Measurements from ENCODE around the gene TNRC6C. TPM values are rescaled to one million over a fixed set of nuclear protein-coding genes. Genes with fewer than 3 reads are reported as not detected.
"Not testable (repeated sequence)": the region's sequence is repeated elsewhere in the genome, so short reads cannot be mapped to it uniquely, and the experiment has no call there.

The TNRC6C gene
- total and polyA plus RNA-seq, 5 donors from 2014 or later: 2.3 to 77.1 (median 3.0) TPM

GRCh38 chr17:78075011-78075410 is 116.5 kb downstream of the TNRC6C start:
- ATAC-seq (ENCODE audit: low read depth in 2 of 2): no peak
- Histone ChIP-seq H3K27me3 (ENCODE audit: control insufficient read depth, insufficient read depth, low read length) (no peaks in the 10 kb centered on the region), H3K4me1 (ENCODE audit: control insufficient read depth, insufficient read depth, low read length, poor library complexity, severe bottlenecking) (no peaks in the 10 kb centered on the region), H3K9me3 (ENCODE audit: control insufficient read depth in 2 of 2, low read length in 2 of 2) (no peaks in the 10 kb centered on the region), H3K36me3 (ENCODE audit: control insufficient read depth, insufficient read depth, low read length) (peaks cover 98% of the 10 kb centered on the region), H3K4me3 (ENCODE audit: low read depth, low read length) (no peak overlapping the region), H3K27ac (ENCODE audit: insufficient read depth, low read length, poor library complexity, severe bottlenecking) (no peak overlapping the region)
- H3K4me1 Mint-ChIP-seq: no peaks in the 10 kb centered on the region
- H3K27ac Mint-ChIP-seq: no peak overlapping the region
- H3K36me3 Mint-ChIP-seq: peaks cover 65% of the 10 kb centered on the region
- no peaks in the 10 kb centered on the region for H3K27me3 Mint-ChIP-seq
- DNase-seq: no peak
- H3K4me3 Mint-ChIP-seq: no peak overlapping the region
- no peaks in the 10 kb centered on the region for H3K9me3 Mint-ChIP-seq

GRCh38 chr17:78075545-78075944 is 117.0 kb downstream of the TNRC6C start:
- no peak for ATAC-seq (ENCODE audit: low read depth in 2 of 2)
- Histone ChIP-seq H3K9me3 (ENCODE audit: control insufficient read depth in 2 of 2, low read length in 2 of 2) (no peaks in the 10 kb centered on the region), H3K4me3 (ENCODE audit: low read depth, low read length) (no peak overlapping the region), H3K27ac (ENCODE audit: insufficient read depth, low read length, poor library complexity, severe bottlenecking) (no peak overlapping the region), H3K36me3 (ENCODE audit: control insufficient read depth, insufficient read depth, low read length) (peaks cover 97% of the 10 kb centered on the region), H3K27me3 (ENCODE audit: control insufficient read depth, insufficient read depth, low read length) (no peaks in the 10 kb centered on the region), H3K4me1 (ENCODE audit: control insufficient read depth, insufficient read depth, low read length, poor library complexity, severe bottlenecking) (no peaks in the 10 kb centered on the region)
- peaks cover 63% of the 10 kb centered on the region for H3K36me3 Mint-ChIP-seq
- no peak overlapping the region for H3K4me3 Mint-ChIP-seq
- H3K27me3 Mint-ChIP-seq: no peaks in the 10 kb centered on the region
- DNase-seq: no peak
- H3K27ac Mint-ChIP-seq: peak overlapping the region in 1 of 3 donors; percentile 16
- H3K9me3 Mint-ChIP-seq: no peaks in the 10 kb centered on the region
- H3K4me1 Mint-ChIP-seq: no peaks in the 10 kb centered on the region

GRCh38 chr17:78079253-78079652 is 120.8 kb downstream of the TNRC6C start:
- H3K9me3 Mint-ChIP-seq: no peaks in the 10 kb centered on the region
- Histone ChIP-seq H3K27ac (ENCODE audit: insufficient read depth, low read length, poor library complexity, severe bottlenecking) (no peak overlapping the region), H3K9me3 (ENCODE audit: control insufficient read depth in 2 of 2, low read length in 2 of 2) (no peaks in the 10 kb centered on the region), H3K27me3 (ENCODE audit: control insufficient read depth, insufficient read depth, low read length) (no peaks in the 10 kb centered on the region), H3K4me1 (ENCODE audit: control insufficient read depth, insufficient read depth, low read length, poor library complexity, severe bottlenecking) (no peaks in the 10 kb centered on the region), H3K4me3 (ENCODE audit: low read depth, low read length) (no peak overlapping the region), H3K36me3 (ENCODE audit: control insufficient read depth, insufficient read depth, low read length) (peaks cover 83% of the 10 kb centered on the region)
- no peak overlapping the region for H3K27ac Mint-ChIP-seq
- no peaks in the 10 kb centered on the region for H3K27me3 Mint-ChIP-seq
- ATAC-seq (ENCODE audit: low read depth in 2 of 2) (no peak), DNase-seq (no peak)
- H3K4me3 Mint-ChIP-seq: no peak overlapping the region
- H3K4me1 Mint-ChIP-seq: peaks cover 0 to 3% (median 0%) of the 10 kb centered on the region in 4 donors
- H3K36me3 Mint-ChIP-seq: peaks cover 57% of the 10 kb centered on the region

- H3K4me1 Mint-ChIP-seq: peaks cover 0 to 5% (median 1%) of the 10 kb centered on the region in 4 donors
- peaks cover 50% of the 10 kb centered on the region for H3K36me3 Mint-ChIP-seq
- no peaks in the 10 kb centered on the region for H3K27me3 Mint-ChIP-seq
- peaks cover 69% of the 10 kb centered on the region for H3K36me3 ChIP-seq (ENCODE audit: control insufficient read depth, insufficient read depth, low read length)
- no peak overlapping the region for H3K27ac ChIP-seq (ENCODE audit: insufficient read depth, low read length, poor library complexity, severe bottlenecking)
- no peak overlapping the region for H3K4me3 ChIP-seq (ENCODE audit: low read depth, low read length)
- H3K27ac Mint-ChIP-seq: peak overlapping the region in 1 of 3 donors; percentile 46
- no peak for ATAC-seq (ENCODE audit: low read depth in 2 of 2)
- H3K4me1 ChIP-seq (ENCODE audit: control insufficient read depth, insufficient read depth, low read length, poor library complexity, severe bottlenecking): no peaks in the 10 kb centered on the region
- DNase-seq: no peak
- no peaks in the 10 kb centered on the region for H3K9me3 Mint-ChIP-seq
- no peaks in the 10 kb centered on the region for H3K27me3 ChIP-seq (ENCODE audit: control insufficient read depth, insufficient read depth, low read length)
- no peaks in the 10 kb centered on the region for H3K9me3 ChIP-seq (ENCODE audit: control insufficient read depth in 2 of 2, low read length in 2 of 2)
- H3K4me3 Mint-ChIP-seq: no peak overlapping the region
Observed at GRCh38 chr17:78081551-78081950, 123.0 kb downstream of the TNRC6C start.

- H3K36me3 ChIP-seq (ENCODE audit: control insufficient read depth, insufficient read depth, low read length): peaks cover 69% of the 10 kb centered on the region
- not testable (repeated sequence) for H3K4me3 ChIP-seq (ENCODE audit: low read depth, low read length); H3K27ac ChIP-seq (ENCODE audit: insufficient read depth, low read length, poor library complexity, severe bottlenecking); H3K27me3 ChIP-seq (ENCODE audit: control insufficient read depth, insufficient read depth, low read length); H3K27me3 Mint-ChIP-seq; H3K4me1 Mint-ChIP-seq; ATAC-seq (ENCODE audit: low read depth in 2 of 2); H3K9me3 Mint-ChIP-seq; H3K4me1 ChIP-seq (ENCODE audit: control insufficient read depth, insufficient read depth, low read length, poor library complexity, severe bottlenecking); H3K4me3 Mint-ChIP-seq; H3K9me3 ChIP-seq (ENCODE audit: control insufficient read depth in 2 of 2, low read length in 2 of 2)
- DNase-seq: peak in 1 of 3 donors; percentile 28
- Mint-ChIP-seq H3K36me3 (peaks cover 49% of the 10 kb centered on the region), H3K27ac (peak overlapping the region in 1 of 3 donors; percentile 46)
Observed at GRCh38 chr17:78082355-78082872, 123.9 kb downstream of the TNRC6C start.

GRCh38 chr17:78082988-78083387 is 124.5 kb downstream of the TNRC6C start:
- no peaks in the 10 kb centered on the region for H3K9me3 Mint-ChIP-seq
- no peak for ATAC-seq (ENCODE audit: low read depth in 2 of 2)

GRCh38 chr17:78086740-78087139 is 128.2 kb downstream of the TNRC6C start:
- Mint-ChIP-seq H3K36me3 (peaks cover 51% of the 10 kb centered on the region), H3K9me3 (no peaks in the 10 kb centered on the region), H3K27me3 (no peaks in the 10 kb centered on the region), H3K27ac (peak overlapping the region in 1 of 3 donors; percentile 11), H3K4me1 (peaks cover 0 to 5% (median 1%) of the 10 kb centered on the region in 4 donors), H3K4me3 (no peak overlapping the region)
- DNase-seq (no peak), ATAC-seq (ENCODE audit: low read depth in 2 of 2) (no peak)
- Histone ChIP-seq H3K27me3 (ENCODE audit: control insufficient read depth, insufficient read depth, low read length) (no peaks in the 10 kb centered on the region), H3K27ac (ENCODE audit: insufficient read depth, low read length, poor library complexity, severe bottlenecking) (no peak overlapping the region), H3K4me1 (ENCODE audit: control insufficient read depth, insufficient read depth, low read length, poor library complexity, severe bottlenecking) (no peaks in the 10 kb centered on the region), H3K4me3 (ENCODE audit: low read depth, low read length) (no peak overlapping the region), H3K9me3 (ENCODE audit: control insufficient read depth in 2 of 2, low read length in 2 of 2) (no peaks in the 10 kb centered on the region), H3K36me3 (ENCODE audit: control insufficient read depth, insufficient read depth, low read length) (peaks cover 69% of the 10 kb centered on the region)

More at GRCh38 chr17:78082988-78083387, 124.5 kb downstream of the TNRC6C start:
- H3K4me3 Mint-ChIP-seq: no peak overlapping the region
- peaks cover 49% of the 10 kb centered on the region for H3K36me3 Mint-ChIP-seq
- no peaks in the 10 kb centered on the region for H3K9me3 ChIP-seq (ENCODE audit: control insufficient read depth in 2 of 2, low read length in 2 of 2)
- H3K36me3 ChIP-seq (ENCODE audit: control insufficient read depth, insufficient read depth, low read length): peaks cover 69% of the 10 kb centered on the region
- H3K27ac ChIP-seq (ENCODE audit: insufficient read depth, low read length, poor library complexity, severe bottlenecking): no peak overlapping the region
- peaks cover 0 to 5% (median 1%) of the 10 kb centered on the region in 4 donors for H3K4me1 Mint-ChIP-seq
- no peaks in the 10 kb centered on the region for H3K27me3 Mint-ChIP-seq
- no peak for DNase-seq
- H3K4me3 ChIP-seq (ENCODE audit: low read depth, low read length): no peak overlapping the region
- no peak overlapping the region for H3K27ac Mint-ChIP-seq
- H3K27me3 ChIP-seq (ENCODE audit: control insufficient read depth, insufficient read depth, low read length): no peaks in the 10 kb centered on the region
- no peaks in the 10 kb centered on the region for H3K4me1 ChIP-seq (ENCODE audit: control insufficient read depth, insufficient read depth, low read length, poor library complexity, severe bottlenecking)

- Histone ChIP-seq H3K27me3 (ENCODE audit: control insufficient read depth, insufficient read depth, low read length) (no peaks in the 10 kb centered on the region), H3K4me3 (ENCODE audit: low read depth, low read length) (no peak overlapping the region), H3K4me1 (ENCODE audit: control insufficient read depth, insufficient read depth, low read length, poor library complexity, severe bottlenecking) (no peaks in the 10 kb centered on the region), H3K9me3 (ENCODE audit: control insufficient read depth in 2 of 2, low read length in 2 of 2) (no peaks in the 10 kb centered on the region), H3K36me3 (ENCODE audit: control insufficient read depth, insufficient read depth, low read length) (peaks cover 78% of the 10 kb centered on the region), H3K27ac (ENCODE audit: insufficient read depth, low read length, poor library complexity, severe bottlenecking) (no peak overlapping the region)
- no peaks in the 10 kb centered on the region for H3K9me3 Mint-ChIP-seq
- H3K27me3 Mint-ChIP-seq: no peaks in the 10 kb centered on the region
- H3K4me1 Mint-ChIP-seq: peaks cover 0 to 2% (median 1%) of the 10 kb centered on the region in 4 donors
- peak overlapping the region in 1 of 3 donors; percentile 71 for H3K27ac Mint-ChIP-seq
- DNase-seq: no peak
- H3K36me3 Mint-ChIP-seq: peaks cover 50% of the 10 kb centered on the region
- ATAC-seq (ENCODE audit: low read depth in 2 of 2): no peak
- no peak overlapping the region for H3K4me3 Mint-ChIP-seq
Observed at GRCh38 chr17:78088529-78088928, 130.0 kb downstream of the TNRC6C start.
